Activated CD4-positive, alpha-beta T cell treated with anti-CD3 and anti-CD28 coated beads for 1 hour (primary cell): ENCODE data around the gene STPG3.
"Not testable (repeated sequence)": the region's sequence is repeated elsewhere in the genome, so short reads cannot be mapped to it uniquely, and the experiment has no call there.

Source experiments
- DNase-seq: peaks from one replicate; pipeline ENCODE4 v3.0.0-alpha.2; 2020

Gene STPG3

GRCh38 chr9:137234055-137234697 lies 16.9 kb upstream of the STPG3 start:
- no peak for DNase-seq

DNA sequence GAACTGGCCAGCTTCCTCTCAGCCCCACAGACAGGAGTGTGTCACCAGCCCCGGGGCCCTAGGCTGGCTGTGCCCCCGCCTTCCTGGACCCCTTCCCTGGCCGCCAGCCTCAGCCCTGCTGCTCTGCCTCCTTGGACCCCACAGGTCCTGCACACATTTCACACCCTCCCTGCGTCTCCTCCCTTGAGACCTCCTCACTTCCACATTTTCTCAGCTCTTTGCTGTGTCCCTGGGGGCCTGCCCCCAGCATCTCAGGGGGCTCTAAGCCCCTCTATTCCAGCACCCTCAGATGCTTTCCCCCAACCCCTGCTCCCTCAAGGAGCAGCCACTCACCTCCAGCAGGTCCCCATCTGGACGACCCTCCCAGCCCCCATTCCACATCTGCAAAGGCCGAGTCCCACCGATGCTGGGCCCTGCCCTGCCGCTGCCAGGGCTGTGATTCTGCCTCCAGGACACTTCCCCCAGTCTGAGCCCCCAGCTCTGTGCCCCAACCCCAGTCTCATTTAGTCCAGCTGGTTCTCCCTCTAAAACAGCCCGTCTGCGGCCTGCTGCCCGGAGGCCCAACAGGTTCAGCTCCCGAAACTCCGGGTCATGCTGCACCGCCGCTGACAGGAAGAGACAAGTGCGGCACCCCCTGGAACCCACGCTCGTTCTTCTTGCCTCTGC lies 16.2 kb upstream of the STPG3 start:
- DNase-seq, result no peak

DNA sequence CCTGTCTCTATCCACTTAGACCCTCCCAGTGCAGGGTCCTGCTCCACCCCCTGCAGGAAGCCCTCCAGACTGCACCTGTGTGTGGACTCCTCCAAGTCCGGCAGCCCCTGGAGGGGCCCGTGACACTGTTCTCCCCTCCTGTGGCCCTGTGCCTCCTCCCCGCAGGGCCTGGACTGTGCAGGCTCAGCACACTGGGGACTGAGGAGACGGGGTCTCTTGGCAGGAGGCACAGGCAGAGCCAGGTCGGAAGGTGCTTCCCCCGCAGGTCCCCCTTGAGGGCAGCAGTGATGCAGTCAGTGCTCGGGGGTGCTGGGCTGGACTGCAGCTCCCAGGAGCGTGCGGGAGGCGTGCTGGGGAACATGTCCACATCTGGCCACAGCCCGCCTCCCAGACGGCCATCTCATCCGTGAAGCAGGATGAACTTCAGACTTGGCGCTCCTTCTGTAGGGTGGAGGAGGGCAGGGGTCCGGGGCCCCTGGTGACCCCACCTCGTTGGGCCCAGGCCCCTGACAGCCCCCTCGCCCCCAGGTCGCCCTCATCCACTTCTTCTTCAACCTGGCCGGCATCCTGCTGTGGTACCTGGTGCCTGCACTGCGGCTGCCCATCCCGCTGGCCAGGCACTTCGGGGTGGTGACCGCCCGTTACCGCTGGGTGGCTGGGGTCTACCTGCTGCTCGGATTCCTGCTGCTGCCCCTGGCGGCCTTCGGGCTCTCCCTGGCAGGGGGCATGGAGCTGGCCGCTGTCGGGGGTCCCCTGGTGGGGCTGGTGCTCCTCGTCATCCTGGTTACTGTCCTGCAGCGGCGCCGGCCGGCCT lies 15.5 kb upstream of the STPG3 start:
- no peak for DNase-seq

- DNase-seq, result peak; percentile 85
Observed at GRCh38 chr9:137236238-137236935, 14.7 kb upstream of the STPG3 start.

GRCh38 chr9:137236936-137237421 lies 14.1 kb upstream of the STPG3 start:
- DNase-seq, result no peak

DNA sequence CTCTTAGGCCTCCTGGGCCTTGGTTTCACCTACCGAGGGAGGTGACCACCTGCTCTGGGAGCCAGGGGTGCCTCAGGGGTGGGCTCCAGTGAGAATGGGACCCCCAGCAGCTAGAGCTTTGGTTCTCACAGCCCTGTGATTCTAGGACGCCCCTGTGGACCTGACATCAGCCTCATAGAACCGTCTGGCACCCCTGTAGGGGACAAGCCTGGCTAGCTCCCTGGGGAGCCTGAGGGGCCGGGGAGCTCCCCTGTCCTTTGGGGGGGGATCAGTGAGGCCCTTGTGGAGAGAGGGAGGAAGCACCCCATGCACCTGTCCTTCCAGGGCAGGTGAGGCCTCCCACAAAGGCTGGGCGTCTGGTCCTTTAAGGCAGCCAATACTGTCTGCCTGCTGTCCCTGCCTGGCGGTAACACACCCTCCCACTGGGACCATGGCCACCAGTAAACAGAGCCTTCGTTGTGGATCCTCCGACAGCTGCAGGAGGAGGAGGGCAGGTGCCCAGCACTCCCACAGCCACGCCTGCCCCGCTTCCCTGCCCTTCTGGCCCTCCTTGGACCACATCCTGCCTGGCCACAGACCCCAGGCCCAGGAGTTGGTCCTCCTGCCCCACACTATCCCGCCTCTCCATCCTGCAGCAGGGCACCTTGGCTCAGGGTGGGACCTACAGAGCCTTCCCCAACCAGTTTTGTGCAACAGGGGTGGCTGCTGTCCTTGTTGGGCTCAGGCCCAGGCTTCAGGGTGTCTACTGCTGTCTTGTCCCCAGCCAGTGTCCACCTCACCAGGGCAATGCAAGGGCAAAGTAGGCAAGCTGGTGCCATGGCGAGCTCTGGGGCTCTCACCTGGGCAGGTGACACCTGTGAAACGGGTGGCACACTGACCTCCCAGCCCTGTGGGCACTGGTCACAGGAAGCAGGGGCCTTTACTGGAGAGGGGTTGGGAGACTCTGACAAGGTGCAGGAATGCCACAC lies 13.0 kb upstream of the STPG3 start:
- no peak for DNase-seq

DNA sequence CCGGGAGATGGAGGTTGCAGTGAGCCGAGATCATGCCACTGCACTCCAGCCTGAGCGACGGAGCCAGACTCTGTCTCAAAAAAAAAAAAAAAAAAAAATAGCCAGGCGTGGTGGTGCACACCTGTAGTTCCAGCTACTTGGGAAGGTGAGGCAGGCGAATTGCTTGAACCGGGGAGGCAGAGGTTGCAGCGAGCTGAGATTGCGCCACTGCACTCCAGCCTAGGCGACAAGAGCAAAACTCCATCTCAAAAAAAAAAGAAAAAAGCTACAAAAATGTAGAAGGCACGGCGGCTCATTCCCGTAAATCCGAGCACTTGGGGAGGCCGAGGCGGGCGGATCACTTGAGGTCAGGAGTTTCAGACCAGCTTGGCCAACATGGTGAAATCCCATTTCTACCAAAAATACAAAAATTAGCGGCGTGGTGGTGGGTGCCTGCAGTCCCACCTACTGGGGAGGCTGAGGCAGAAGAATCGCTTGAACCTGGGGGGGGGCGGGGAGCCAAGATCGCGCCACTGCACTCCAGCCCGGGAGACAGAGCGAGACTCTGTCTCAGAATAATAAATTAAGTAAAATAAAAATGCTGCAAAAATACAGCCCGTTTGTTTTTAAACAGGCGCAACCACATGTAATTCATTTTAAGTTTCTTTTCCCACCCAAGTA lies 11.4 kb upstream of the STPG3 start:
- DNase-seq, result not testable (repeated sequence)

DNA sequence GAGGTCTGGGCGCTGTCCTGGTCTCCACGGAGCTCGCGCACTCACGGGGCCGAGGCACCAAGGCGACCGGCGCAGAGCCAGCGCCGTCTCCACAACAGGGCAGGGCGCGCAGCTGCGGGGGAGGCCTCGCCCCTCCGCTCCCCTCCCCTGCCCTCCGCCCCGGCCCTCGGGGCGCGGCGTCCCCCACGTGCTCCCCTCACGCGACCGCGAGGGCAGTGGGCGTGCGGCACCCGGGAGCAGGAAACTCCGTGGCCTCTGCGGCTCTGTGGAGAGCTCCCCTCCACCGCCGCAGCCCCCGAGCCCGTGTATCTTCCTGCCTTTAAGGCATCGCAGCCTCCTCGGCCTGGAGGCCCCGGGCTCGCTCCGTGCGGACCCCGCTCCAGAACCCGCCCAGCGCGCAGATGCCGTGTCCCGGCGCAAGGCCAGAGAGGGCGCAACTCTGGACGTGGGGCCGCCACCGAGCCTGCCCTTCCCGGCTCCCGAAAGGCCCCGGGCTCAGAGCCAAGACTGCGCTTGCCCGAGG lies 10.7 kb upstream of the STPG3 start:
- peak; percentile 57 for DNase-seq

DNA sequence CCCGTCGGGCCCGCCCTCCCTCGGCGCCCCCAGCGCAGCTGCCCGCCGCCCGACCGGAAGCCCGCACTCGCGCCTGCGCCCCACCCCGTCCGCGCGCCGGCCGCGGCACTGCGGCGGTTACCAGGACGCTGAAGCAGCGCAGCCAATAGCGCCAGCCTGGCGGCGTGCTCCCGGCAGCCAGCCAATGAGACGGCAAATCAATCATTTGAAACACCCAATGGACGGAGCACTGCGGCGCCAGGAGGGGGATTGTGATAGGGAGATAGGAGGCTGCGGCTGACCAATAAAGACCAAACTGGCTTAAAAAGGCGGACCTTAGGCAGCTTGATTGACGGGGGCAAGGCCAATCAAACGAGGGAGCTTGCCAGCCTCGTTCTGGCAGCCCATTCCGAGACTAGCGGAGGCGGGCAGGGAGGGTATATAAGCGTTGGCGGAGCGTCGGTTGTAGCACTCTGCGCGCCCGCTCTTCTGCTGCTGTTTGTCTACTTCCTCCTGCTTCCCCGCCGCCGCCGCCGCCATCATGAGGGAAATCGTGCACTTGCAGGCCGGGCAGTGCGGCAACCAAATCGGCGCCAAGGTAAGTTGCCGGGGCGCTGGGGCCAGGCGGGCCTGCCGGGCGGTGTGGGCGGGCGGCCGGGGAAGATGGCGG lies 10.1 kb upstream of the STPG3 start, which contains the start of gene TUBB4B:
Gene TUBB4B (plus strand): TSS at position 447 of the 649 bp plus-strand sequence. CDS start 74 bp downstream, at position 521.
- peak; percentile 97 for DNase-seq

DNA sequence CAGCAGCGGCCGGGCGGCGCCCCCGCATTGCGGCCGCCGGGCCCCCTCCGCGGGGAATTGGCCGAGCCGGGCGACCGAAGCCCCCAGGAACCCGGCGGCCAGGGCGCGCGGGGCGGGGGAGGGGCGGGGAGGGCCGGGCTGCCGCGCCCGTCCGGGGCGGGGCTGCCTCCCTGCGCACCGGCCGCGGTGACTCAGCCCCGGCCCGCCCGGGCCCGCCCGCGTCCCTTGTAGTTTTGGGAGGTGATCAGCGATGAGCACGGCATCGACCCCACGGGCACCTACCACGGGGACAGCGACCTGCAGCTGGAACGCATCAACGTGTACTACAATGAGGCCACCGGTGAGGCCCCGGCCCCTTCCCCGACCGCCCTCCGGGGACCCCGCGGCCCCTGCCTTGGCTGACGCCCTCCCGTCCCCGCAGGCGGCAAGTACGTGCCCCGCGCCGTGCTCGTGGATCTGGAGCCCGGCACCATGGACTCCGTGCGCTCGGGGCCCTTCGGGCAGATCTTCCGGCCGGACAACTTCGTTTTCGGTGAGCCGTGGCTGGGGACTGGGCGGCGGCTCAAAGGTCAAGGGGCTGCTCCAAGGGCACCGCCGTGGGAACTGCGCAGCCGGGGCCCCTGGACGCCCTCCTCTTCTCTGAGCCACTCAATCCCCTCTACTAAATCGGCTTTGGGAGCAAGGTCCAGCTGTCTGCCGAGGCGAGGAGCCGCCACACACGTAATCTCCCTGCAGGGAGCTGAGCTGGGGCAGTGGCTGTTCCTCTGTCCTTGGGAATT lies 9.4 kb upstream of the STPG3 start:
- peak; percentile 67 for DNase-seq

DNA sequence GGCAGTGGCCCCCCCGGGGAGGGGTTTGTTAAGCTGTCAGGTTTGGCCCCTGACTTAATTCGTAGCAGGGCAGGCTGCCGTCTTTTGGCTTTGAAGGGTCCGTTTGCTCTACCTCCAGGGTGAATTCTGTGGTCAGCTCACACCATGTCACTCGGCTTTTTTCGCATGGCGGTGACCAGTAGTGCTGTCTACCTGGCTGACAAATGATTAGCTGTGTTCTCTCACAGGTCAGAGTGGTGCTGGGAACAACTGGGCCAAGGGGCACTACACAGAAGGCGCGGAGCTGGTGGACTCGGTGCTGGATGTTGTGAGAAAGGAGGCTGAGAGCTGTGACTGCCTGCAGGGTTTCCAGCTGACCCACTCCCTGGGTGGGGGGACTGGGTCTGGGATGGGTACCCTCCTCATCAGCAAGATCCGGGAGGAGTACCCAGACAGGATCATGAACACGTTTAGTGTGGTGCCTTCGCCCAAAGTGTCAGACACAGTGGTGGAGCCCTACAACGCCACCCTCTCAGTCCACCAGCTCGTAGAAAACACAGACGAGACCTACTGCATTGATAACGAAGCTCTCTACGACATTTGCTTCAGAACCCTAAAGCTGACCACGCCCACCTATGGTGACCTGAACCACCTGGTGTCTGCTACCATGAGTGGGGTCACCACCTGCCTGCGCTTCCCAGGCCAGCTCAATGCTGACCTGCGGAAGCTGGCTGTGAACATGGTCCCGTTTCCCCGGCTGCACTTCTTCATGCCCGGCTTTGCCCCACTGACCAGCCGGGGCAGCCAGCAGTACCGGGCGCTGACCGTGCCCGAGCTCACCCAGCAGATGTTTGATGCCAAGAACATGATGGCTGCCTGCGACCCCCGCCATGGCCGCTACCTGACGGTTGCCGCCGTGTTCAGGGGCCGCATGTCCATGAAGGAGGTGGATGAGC lies 8.6 kb upstream of the STPG3 start:
- DNase-seq, result no peak

DNA sequence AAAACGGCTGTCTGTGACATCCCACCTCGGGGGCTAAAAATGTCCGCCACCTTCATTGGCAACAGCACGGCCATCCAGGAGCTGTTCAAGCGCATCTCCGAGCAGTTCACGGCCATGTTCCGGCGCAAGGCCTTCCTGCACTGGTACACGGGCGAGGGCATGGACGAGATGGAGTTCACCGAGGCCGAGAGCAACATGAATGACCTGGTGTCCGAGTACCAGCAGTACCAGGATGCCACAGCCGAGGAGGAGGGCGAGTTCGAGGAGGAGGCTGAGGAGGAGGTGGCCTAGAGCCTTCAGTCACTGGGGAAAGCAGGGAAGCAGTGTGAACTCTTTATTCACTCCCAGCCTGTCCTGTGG lies 7.8 kb upstream of the STPG3 start:
- DNase-seq, result not testable (repeated sequence)

GRCh38 chr9:137243626-137244485 lies 7.2 kb upstream of the STPG3 start:
- DNase-seq, result no peak

GRCh38 chr9:137244486-137245449 lies 6.3 kb upstream of the STPG3 start:
- no peak for DNase-seq

DNA sequence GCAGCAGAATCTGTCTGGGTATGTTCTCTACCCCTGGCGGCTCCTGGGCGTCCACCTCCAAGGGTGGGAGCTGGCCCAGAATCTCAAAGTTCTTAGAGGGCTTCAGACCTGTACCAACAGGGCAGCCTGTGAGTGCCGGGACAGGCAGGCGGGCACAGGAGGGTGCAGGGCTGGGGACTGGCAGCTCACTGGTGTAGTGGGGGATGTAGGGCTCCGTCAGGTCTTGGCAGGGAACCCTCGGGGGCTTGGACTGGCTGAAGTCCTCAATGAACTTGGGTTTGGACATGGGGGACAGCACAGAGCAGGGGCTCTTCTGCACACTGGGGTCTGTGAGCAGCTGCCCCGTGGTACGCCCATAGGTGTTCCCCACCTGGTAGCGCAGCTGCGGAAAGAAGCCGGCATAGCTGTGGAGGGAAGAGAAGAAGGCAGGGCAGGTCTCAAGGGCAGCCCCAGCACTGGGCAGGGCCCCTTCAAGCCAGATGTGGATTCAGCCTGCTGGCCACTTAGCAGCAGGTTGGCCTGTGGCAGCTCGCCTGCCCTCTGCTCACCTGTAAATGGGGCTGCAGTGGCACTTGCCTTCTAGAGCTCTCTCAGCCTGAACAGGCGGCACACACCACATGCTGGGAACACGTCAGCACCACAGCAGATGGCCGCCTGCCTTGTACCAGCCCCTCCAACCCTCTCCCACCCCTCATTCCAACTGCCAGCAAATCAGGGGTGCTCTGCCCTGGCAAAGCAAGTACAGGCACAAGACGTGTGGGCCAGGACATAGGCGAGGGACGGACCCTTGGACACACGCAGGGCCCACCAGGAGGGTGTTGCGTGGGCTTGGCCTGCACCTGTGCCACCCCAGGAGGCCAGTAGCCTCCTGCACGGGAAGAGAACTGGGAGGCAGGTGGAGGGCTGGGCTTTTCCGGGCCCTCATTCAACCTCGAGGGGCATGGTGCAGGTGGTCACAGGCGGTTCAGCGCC lies 5.3 kb upstream of the STPG3 start:
- DNase-seq, result no peak
